Iris pigment epithelial cell (primary cell): Measurements from ENCODE around the gene RBM5.

Source experiments
- DNase-seq: peaks from one replicate; pipeline ENCODE4 v3.0.0-alpha.2; 2011; ENCODE audit warnings: low read depth

The RBM5 gene

DNA sequence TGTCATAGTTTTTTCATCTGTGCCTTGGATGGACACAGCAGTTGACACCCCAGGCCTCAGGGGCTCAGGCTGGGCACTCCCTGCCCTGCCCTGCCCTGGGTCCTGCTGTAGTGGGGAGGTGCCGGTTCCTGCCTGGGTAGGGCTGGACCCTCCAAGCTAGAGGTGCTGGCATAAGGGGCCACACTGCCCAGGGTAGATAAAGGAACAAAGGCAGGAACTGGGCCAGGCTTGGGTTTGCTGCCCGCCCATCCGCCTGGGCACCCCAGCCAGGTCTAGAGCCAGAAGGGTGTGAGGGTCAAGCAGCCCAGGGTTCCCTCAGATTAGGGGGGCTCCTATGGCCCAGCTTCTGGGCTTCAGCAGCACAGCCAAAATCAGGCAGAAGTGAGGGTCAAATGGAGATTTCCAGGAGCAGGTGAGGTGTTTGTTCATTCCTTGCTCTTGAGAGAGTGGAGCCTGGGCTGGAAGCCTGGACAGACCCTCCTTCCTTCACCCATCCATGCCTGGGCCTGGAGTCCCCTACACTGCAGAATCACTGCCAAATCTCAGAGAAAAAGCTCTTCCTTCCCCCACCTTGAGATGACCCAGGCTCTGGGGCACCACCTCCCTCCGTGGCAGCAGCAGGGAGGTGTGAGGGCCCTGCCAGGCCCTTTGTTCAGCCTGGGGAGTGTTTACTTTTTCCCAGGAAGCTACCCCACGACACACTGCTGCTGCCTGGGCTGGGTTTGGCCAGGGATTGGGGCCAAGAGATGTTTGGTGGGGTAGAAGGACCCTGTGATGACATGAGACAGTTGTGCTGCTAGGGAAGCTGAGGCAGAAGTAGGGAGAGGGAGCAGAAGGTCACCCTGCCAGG, 73.5 kb downstream of the RBM5 start:
- DNase-seq = no peak

DNA sequence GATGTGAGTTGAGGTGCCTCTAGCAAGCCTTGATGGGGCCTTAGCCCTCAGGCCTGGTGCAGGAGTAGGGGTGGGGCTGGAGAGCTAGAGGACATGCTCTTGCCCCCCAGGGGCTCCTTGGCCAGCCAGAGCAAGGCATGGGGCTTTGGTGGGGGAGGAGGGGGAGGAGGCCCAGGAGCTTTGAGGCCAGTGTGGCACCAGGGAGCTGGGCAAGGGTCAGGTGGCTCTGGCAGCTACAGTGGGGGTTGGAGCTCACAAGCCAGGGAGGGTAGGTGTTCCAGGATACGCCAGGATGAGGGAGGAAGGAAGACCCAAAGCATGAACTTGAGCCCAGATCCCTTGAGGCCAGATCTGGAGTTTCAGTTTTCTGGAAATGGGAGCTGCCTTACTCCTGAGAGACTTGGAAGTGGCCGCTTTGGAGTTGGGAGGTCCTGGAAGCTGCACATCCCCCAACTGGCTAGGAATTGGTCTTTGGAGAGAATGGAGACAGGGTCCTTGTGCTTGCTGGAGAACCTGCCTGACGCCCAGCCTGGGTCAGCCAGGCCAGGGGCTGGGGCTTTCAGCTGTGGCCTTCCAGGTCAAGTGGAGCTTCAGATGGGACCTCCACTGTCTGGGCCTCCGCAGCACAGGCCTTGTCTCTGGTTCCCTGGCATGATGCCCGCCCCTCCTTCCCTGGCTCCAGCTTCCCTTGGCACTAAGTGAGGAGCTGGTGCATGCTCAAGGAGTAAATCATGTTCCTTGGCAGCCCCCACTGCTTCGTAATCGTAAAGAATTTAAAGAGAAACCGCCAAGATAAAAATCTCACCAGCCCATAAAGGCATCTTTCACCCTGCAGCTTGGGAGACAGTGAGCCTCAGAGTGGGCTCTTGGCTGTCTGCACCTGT, 75.1 kb downstream of the RBM5 start:
- peak; percentile 77 for DNase-seq

DNA sequence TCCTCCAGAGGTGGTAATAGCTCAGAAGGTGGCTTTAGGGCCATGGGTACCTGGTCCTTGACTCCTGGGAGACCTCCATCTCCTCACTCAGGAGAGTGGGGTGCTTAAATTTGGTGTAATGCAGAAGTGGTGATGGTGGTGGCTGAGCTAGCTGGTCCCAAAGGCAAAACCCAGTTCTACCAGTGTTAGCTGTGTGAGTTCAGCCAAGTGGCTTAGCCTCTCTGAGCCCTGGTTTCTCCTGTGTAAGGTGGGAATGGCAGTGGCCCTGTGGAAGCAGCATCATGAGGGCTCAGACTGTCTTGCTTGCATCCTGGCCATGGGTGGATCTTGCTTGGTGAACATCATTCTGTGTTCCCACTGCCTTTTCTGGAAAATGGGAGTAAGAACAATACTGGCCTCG, 75.8 kb downstream of the RBM5 start:
- DNase-seq = no peak

DNA sequence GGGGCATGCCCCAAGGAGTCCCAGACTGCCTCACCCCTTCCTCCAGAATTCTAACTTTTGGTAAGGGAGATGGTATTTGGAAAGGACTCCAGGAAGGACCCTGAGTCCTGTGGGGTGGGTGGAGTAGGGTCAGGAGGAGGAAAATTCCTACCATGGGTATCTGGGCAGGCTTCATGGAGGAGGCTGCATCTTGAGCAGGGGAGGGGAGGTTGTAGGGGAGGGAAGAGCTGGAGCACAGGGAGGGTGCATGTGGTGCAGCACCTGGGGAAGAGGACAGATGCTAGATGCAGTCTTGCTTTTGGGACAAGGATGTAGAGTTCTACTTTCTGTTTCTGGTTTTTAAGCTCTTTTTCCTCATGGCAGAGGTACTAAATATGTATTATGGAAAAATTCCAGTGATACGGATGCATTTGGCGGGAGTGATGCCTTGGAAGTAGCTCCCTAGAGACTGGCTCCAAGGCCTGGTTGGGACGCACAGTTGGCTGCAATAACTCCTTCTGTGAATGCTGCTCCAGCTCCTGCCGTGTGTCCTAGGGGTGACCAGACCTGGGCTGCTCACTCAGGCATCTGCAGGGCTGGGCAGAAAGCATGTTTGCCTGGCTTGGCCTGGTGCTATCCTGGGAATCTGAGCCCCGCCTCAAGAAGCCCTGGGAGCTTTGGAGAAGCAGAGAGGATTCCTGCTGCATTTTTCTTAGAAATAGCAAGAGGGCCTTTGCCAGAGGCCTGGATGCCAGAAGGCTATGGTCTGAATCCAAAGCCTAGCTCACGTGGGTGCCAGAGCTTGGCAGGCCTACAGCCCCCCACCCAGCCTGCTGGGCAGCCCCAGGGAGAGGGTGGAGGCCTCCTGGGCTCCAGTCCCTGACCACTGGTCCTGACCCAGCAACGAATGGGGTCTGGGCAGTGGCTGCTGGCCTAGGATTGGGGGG, 76.5 kb downstream of the RBM5 start:
- no peak for DNase-seq

DNA sequence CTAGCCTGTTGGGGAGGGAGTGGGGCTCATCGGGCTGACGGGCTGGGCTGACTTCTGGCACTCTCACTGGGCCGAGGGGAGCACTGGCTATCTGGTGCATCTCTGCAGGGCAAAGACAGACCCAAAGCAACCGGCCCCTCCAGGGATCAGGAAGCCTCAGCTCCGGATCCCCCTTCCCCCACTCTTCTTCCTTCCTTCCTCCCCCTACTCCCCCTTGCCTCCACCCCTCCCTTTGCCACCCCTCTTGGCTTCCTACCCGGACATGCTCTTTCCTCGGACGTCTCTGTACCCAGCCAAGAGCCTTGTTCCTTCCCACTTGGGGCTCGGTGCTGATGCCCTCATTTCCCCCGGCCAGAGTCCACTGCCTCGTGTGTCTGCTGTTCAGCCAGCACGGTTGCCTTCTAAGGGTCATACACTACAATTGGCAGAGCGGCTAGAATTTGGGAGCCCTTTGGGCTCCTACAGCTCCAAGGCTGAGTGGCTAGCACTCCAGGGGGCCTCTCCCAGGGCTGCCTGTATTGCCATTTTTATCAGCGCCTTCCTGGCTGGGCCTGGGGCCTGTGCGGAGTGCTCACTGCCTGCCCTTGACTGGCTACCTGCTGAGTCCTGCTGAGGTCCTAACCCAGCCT, 77.3 kb downstream of the RBM5 start:
- DNase-seq = no peak

DNA sequence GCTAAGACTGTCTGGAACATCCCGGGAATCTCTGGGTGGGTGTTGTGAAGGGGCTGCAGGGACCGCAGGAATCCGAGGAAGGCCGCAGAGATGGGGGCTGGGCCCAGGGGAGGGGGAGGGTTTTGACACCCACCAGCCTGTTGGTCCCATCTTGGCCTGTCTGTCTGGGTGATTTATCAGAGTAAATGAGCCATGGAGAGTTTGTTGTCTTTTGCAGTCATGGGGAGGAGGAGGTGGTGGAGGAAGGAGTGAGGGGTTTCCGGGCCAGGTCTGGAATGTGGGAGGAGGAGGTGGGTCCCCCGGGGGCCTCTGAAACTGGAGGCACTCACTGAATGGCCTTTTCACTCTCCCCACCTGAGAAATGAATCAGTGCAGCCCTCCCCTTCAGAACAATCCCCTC, 77.9 kb downstream of the RBM5 start:
- no peak for DNase-seq

DNA sequence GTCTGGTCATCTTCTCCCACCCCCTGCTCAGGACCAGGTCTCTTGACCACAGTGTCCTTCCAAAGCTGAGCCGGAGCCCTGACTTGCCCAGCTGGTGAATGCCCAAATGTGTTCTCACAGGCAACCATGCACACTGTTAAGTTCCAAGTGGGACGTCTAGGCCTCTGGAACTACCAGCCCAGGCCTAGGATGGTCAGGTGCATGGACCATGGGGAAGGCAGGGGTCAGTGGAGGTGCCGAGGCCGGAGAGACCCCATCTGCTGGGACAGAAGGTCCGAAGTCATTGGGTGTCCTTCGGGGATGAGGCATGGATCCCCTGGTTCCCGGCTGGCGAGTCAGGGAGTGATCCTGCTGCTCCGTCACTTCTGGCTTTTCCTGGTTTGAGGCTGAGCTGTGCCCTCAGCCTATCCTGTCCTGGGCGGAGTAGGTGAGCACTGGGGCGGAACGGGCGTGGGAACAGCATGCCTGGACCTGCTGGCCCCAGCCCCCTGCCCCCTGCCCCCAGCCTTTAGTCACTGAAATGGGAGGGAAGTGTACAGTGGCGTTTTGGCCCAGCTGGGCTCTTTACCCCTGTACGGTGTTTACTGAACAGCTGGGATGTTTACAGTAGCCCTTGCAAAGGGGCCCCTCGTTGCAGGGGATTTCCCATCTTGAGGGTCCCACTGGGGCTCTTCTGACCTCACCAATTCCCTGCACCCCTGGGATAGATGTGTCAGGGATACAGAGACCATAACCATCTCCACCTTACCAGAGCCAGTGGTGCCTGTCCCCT, 78.5 kb downstream of the RBM5 start:
- no peak for DNase-seq

DNA sequence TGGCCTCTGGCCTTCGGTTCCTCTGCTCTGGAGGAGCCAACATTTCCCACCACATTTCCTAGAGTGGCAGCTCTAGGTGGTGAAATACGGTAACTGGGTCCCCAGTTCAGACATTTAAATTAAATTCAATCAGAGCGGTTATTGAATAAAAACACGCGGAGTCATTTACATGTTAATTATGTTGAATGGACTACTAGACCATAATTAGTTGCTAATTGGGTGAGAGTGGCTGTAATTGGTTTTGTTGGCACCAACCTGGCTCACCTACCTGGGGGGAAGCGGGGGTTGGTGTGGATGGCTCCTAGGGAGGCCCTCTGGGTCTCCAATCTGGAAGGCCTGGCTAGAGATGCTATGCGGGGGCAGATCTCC, 79.1 kb downstream of the RBM5 start:
- no peak for DNase-seq

DNA sequence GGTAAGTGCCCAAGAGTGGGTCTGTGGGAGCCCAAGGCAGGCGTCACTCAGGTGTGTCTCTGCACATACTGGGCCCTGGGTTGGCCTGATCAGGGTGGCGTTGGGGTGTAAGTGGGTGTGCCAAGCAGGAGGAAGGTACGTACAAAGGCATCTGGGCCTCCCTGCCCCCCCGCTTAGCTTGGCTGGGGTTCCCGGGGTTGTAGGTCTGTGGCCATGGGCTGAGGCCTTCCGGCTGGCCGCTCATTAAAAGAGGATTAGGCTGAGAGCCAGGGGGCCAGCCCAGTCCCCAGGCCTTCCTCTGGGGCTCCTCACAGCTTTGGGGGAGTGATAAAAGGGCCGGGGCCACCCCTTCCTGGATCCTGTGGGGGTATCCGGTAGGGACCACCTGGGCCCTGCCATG, 79.7 kb downstream of the RBM5 start:
- no peak for DNase-seq
